Measurements from ENCODE around the gene RHBDL1.

- TF ChIP-seq, protein P1, sequence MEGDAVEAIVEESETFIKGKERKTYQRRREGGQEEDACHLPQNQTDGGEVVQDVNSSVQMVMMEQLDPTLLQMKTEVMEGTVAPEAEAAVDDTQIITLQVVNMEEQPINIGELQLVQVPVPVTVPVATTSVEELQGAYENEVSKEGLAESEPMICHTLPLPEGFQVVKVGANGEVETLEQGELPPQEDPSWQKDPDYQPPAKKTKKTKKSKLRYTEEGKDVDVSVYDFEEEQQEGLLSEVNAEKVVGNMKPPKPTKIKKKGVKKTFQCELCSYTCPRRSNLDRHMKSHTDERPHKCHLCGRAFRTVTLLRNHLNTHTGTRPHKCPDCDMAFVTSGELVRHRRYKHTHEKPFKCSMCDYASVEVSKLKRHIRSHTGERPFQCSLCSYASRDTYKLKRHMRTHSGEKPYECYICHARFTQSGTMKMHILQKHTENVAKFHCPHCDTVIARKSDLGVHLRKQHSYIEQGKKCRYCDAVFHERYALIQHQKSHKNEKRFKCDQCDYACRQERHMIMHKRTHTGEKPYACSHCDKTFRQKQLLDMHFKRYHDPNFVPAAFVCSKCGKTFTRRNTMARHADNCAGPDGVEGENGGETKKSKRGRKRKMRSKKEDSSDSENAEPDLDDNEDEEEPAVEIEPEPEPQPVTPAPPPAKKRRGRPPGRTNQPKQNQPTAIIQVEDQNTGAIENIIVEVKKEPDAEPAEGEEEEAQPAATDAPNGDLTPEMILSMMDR (IDR thresholded peaks at IDR 0.05; ENCODE audit: poor library complexity, severe bottlenecking) = no peak
- TF ChIP-seq EP300 (conservative IDR thresholded peaks at IDR 0.05; ENCODE audit: poor library complexity, severe bottlenecking) = no peak
- TF ChIP-seq TAF1 (IDR thresholded peaks at IDR 0.05; ENCODE audit: low read depth) = no peak
- no peak for TF ChIP-seq EZH2 (IDR thresholded peaks at IDR 0.05; ENCODE audit: borderline replicate concordance, insufficient read depth, low read length, poor library complexity, severe bottlenecking)
- no peak for TF ChIP-seq POLR2AphosphoS5 (IDR thresholded peaks at IDR 0.05)
- TF ChIP-seq MXI1 (conservative IDR thresholded peaks at IDR 0.05; ENCODE audit: poor library complexity, severe bottlenecking) = no peak
- TF ChIP-seq, protein P2, sequence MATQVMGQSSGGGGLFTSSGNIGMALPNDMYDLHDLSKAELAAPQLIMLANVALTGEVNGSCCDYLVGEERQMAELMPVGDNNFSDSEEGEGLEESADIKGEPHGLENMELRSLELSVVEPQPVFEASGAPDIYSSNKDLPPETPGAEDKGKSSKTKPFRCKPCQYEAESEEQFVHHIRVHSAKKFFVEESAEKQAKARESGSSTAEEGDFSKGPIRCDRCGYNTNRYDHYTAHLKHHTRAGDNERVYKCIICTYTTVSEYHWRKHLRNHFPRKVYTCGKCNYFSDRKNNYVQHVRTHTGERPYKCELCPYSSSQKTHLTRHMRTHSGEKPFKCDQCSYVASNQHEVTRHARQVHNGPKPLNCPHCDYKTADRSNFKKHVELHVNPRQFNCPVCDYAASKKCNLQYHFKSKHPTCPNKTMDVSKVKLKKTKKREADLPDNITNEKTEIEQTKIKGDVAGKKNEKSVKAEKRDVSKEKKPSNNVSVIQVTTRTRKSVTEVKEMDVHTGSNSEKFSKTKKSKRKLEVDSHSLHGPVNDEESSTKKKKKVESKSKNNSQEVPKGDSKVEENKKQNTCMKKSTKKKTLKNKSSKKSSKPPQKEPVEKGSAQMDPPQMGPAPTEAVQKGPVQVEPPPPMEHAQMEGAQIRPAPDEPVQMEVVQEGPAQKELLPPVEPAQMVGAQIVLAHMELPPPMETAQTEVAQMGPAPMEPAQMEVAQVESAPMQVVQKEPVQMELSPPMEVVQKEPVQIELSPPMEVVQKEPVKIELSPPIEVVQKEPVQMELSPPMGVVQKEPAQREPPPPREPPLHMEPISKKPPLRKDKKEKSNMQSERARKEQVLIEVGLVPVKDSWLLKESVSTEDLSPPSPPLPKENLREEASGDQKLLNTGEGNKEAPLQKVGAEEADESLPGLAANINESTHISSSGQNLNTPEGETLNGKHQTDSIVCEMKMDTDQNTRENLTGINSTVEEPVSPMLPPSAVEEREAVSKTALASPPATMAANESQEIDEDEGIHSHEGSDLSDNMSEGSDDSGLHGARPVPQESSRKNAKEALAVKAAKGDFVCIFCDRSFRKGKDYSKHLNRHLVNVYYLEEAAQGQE (IDR thresholded peaks at IDR 0.05; ENCODE audit: borderline replicate concordance) = no peak
- TF ChIP-seq RAD21 (conservative IDR thresholded peaks at IDR 0.05) = no peak
These were observed 4.8 kb upstream of the RHBDL1 start for GRCh38 chr16:670485-671352.
